Activated effector memory CD4-positive, alpha-beta T cell treated with Interleukin-2 at 50 U/mL for 16 hours (primary cell): Measurements from ENCODE around the gene CTU1.

Experiments
- DNase-seq: peaks from one replicate; pipeline ENCODE4 v3.0.0-alpha.2; 2020

CTU1 gene

DNA sequence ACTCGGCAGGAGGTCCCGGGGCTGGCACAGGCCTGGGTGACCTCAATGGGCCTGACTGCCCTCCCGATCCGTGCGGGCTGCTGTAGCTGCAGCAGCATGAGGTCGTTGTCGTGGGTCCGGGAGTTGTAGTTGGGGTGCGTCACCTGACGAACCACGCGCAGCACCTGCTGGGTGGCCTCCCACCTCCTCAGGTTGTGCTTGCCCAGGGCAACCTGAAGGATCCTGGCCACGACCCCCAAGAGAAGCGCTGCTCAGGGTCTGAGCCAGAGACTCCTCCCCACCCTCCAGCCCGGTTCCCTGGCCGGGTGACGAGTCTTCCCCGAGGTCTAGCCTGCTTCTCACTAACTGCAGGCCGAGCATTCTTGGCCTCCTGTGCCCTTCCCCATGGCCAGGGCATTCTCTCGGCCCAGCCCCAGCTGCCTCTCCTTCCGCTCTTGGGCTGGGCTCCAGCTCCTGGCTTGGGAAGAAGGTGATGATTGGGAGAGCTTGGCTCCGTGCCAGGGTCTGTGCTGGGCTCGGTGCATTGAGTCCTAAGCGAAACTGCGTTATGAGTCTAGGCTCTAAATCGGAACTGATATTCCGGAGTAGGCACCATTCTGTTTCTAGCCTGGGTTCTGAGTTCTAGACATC lies 28.6 kb downstream of the CTU1 start:
- DNase-seq = no peak

DNA sequence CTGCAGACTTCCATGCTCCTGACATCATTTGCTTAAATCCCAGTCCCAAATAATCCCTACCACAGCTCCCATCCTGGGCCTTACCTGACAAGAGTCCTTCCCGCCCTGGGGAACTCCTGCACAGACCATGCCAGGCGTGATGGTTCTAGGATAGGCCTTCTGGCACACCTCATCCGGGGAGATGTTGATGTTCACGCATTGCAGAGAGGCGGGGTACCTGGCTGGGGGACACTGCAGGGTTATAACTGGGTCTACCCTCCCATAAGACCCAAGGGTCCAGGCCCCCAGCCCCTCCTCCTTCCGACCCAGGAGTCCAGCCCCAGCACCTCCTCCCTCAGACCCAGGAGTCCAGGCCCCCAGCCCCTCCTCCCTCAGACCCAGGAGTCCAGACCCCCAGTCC lies 29.5 kb downstream of the CTU1 start:
- DNase-seq = no peak

DNA sequence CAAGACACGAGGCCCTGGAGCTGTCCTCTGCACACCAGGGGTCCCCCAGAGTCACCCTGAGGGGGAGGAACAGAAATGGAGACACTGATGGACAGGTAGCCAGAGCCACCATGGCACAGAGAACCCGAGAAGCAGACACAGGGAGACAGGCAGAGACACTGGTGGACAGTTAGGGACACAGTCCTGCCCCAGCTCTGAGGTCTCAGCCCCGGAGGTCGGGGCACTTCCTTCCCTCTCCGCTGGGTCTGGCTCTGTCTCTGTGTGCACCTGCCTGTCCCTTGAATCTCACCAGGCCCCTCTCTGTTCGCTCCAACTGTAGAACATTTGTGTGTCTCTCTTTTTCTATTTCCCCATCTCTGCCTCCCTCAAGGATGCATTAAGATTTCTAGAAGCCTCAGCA lies 30.1 kb downstream of the CTU1 start:
- no peak for DNase-seq

DNA sequence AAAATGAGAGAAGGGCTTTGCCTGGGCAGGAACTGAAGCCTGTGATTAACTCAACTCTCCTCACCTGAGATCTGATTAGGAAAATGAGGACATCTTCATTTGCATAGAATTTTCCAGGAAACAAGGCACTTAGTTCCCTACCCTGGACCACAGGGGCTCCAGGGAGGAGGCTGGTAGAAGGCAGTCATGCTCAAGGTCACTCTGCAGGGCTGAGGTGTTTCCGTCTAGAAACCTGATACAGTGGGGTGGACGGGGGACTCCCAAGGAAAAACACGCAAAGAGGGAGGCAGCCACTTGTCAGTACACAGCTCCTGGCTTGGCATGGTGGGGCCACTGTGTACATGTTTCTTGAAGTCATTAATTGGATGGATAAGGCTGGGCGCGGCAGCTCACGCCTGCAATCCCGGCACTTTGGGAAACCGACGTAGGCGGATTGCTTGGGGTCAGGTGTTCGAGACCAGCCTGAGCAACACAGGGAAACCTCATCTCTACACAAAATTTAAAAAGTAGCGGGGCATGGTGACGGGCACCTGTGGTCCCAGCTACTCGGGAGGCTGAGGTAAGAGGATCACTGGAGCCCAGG lies 31.5 kb downstream of the CTU1 start:
- DNase-seq = no peak

DNA sequence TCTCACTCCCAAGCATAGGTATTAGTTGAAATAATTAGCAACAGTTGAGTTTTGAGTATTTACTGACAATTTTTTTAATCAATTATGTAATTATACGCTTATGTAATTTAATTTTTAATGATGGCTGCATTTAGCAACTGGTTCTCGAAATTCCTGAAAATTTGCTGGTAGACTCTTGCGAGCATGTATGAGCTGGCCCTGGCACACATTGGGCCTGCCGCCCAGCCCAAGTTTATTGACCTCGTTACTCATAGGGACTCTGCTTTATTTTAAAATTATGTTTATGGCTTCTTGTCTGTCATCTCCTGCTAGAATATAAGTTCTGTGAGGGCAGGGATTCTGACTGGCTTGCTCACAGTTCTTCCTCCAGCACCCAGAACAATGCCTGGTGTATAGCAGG lies 32.2 kb downstream of the CTU1 start:
- no peak for DNase-seq

DNA sequence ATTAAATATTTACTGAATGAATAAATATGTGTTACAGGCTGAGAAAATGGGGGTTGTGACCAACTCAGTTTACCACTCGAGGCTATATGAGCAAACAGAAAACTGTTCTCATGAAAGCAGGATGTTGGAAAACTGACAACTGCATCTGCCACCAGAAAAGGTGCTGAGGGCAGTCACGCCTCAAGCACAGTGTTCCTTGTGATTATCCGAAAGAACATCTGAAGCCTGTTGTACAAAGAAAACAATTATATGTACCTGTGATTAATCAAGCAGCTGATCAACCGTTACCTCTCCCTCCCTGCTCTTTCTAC lies 37.2 kb downstream of the CTU1 start:
- DNase-seq = no peak

DNA sequence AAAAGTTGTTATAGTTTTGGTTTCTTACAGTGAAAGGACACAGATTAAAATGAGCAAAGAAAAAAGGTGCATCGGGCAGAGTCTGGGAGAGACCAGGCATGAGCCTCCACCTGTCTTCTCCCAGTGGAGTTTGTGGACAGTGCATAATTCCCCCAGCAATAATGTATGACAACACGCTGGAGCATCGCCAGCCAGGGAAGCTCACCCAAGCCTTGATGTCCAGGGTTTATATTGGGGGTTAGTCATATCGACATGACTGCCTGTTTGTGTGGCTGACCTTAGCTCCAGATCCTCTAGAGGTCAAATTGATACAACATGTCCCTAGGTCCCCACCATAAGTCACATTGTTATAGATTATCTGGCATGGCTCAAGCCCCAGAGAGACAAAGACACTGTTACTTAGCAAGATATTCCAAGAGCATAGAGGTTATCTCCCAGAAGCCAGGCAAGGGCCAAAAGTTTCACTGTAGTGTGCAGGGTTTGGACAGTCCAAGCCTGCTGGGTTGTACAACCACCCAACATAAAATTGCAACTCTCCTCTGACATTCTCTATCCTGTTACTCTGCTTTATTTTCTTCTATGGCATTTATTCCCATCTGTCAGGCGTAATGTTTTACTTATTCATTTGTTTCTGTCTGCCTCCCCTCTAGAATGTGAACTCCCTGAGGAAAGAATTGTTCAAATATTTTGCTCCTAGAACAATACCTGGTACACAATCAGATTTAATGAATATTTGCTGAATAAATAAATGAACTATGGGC lies 37.7 kb downstream of the CTU1 start:
- no peak for DNase-seq

DNA sequence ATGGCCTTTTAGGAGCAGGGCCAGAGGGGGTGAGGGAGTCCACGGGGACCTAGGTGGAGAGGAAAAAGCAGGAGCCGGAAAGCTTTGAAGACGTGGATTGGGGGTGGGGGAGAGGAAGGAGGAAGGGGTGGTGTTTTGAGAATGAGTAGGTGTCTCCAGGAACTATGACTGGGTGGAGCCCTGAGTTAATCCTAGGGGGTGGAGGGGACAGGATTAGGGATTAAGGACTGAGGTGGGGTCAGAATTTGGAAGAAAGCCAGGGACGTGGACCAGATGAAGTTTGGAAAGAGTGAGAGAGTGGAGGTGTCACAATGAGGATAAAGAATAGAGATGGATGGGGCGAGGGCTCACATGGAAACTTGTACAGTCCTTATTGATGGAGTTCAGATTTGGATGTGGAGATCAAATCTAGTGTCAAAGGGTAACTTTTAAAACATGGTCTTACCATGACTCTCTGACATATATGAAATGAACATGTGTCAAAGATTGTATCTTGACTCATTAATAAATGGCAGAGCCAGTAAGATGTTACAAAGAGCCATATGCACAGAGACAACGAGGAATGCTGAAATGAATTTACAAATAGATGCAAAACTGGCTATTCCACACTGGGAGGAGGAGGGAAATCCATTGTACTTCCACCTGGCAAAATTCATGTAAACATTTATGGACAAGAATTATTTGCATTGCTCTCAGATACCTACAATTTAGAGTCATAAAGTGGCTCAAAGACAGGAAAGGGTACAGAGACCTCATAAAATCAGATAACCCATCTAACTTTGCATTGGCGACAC lies 41.6 kb downstream of the CTU1 start:
- no peak for DNase-seq

DNA sequence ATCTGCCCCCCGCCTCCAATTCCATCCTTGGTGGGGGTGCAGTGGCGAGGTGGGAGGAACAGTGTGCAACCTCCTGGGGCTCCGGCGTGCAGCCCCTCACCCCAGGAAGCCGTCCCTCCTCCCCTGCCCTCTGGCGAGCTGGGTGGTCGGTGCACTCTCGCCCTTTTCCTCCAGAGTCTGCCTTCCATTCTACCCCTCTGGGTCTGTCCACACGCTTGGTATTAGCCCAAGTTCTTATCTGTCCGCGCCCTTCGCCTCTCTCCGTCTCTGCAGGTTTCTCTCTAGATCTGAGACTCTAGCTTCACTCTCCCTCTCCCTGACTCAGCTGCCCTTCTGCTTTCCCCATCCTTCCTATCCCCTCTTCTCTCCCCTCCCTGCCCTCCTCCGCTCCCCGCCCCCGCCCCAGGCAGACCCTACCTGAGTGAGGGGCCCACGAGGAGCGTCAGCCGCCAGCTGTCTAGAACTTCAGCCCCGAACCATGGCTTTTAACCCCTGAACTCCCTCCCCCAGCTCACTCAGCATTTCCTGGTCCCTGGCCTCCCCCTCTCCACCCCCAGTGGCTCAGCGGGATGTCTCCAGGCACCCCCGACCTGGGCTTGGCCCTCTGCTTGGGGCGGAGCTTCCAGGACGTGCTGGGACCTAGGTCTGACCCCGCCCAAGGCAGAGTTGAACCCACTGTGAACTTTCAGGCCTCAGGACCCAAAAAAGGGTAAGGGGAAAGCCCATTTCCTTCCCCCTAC lies 42.8 kb downstream of the CTU1 start:
- DNase-seq = no peak

DNA sequence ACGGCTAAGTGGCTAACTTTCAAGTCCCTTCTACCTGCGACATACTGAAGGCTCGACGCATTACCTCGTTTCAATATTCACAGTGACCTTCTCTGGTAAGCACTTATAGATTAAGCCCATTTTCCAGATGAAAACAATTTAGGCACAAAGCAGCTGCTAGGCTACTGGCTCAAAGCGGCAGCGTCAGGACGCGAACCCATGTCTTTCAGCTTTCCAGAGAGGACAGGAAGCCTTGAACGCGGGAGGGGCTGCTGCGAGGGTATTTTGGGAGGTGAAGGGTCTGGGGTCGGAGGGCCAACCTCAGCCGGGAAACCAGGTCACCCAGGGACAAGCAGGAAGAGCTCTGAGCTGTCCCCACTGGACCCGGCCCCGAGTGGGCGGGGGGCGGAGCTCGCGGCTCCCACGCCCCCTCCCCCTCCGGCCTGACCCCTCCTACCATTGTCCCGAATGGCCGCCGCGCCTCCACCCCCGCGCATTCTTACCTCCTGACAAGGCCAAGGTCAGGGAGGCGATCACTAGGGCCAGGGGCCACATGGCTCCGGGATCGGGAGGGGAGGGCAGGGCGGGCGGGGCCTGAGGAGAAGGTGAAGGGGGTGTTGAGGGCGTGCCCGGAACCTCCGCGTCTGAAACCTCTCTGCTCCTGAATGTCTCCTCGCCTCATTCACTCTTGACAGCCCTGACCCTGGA lies 43.5 kb downstream of the CTU1 start, which contains the start of gene KLK13:
KLK13 (minus strand) TSS at position 559 of the 687 bp plus-strand sequence; CDS start at position 534, 25 bp downstream.
- no peak for DNase-seq

DNA sequence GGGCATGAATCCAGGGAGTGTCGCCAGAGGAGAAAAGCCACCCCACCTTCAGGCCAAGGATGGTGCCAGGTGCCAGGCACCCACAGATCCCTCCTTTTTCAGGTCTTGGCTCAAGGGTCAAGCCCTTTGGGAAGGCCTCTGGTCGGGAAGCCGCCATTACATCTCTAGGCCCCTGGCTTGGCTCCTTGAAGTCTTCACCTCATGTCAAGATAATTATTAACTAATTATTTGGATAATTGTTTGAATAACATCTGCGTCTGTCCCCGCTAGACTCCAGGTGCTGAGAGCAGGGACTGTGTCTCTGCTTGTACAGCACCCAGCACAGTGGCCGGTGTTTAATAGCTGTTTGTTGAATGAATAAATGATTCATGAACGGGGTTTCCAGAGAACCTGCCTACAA lies 44.5 kb downstream of the CTU1 start:
- DNase-seq = no peak

DNA sequence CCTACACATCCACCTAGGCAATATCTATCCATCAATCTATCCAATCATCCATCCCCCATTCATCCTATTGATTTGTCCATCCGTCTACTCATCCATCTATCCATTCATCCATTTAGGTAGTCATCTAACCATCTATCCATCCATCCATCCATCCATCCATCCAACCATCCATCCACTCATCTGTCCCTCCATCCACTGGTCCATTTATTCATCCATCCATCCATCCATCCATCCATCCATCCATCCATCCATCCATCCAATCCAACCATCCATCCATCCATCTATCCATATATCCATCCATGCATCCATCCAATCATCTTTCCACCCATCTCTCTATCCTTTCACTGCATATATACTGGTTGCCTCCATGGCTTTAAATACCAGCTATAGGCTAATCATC lies 47.2 kb downstream of the CTU1 start:
- no peak for DNase-seq

DNA sequence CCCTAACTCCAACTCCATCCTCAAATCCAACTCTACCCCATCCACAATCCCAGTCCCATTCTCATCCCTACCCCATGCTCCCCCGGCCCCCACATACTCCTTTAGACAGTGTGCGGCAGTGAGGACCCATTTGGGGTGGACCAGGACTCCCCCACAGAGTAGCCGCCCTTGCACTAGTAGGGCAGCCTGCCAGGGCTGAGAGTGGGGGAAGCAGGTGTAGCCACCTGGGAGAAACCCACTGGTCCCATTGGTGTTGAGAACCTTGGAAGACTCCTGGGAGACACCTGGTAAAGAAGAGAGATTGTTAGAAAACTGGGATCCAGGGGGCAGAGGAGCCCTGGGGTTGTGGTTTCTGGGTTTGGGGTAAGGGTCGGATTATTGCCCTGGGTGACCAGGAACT lies 47.9 kb downstream of the CTU1 start:
- no peak for DNase-seq

DNA sequence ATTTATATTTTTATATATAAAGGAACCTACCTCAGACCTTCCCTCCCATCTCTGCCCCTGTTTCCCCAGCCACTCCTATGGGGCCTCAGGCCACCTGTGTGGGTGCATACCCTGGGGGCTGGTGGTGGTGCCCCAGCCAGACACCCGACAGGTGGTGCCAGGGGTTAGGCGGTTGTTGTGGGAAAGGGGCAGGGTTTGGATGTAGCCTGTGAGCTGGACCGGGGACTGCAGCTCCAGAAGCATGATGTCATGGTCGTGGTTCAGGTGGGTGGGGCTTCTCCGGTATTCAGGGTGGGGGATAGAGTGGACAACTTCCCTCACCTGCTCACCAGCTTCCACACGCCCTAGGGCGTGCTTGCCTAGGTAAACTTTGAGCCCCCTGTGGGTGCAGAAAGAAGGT lies 48.5 kb downstream of the CTU1 start:
- DNase-seq = no peak

DNA sequence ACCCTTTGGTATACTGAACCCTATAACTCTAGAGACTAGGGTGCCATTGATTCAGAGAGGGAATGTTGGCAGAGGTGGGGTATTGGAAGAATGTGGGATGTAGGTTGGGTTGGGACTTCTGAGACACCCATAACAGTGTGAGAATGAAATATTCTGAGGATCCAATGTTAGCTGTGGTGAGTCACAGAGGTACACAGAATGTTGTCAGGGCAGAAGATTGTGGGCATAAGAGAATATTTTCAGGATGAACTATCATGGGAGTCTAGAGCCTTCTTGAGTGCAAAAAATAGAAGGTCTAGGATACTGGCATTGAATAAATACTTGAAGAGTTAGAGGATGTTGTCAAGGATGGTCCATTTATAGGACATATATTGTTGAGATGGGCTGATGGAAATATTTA lies 52.3 kb downstream of the CTU1 start:
- DNase-seq = no peak
